GM19397 (cell line): ENCODE measurements around the gene CXXC5.

ENCODE experiments used
- ATAC-seq: cut with Tn5 transposase; IDR thresholded peaks from one replicate; pipeline ENCODE4 v1.9.1; 2021; ENCODE audit warnings: mild to moderate bottlenecking, moderate library complexity; ENCODE audit not compliant: unreplicated experiment

Gene CXXC5

GRCh38 chr5:139678751-139679750 lies 30.9 kb downstream of the CXXC5 start:
- no peak for ATAC-seq

- ATAC-seq: no peak
These were observed 32.4 kb downstream of the CXXC5 start for GRCh38 chr5:139680368-139681111.

- ATAC-seq: no peak
These were observed 32.9 kb downstream of the CXXC5 start for GRCh38 chr5:139681112-139681458.

- ATAC-seq: no peak
These were observed 33.3 kb downstream of the CXXC5 start for GRCh38 chr5:139681466-139681865.

GRCh38 chr5:139682016-139682975 lies 34.1 kb downstream of the CXXC5 start:
- no peak for ATAC-seq

GRCh38 chr5:139683295-139684271 lies 35.4 kb downstream of the CXXC5 start:
- no peak for ATAC-seq

- no peak for ATAC-seq
These were observed 36.3 kb downstream of the CXXC5 start for GRCh38 chr5:139684350-139684880.

GRCh38 chr5:139684881-139685749 lies 37.0 kb downstream of the CXXC5 start:
- no peak for ATAC-seq

- ATAC-seq: no peak
These were observed 37.7 kb downstream of the CXXC5 start for GRCh38 chr5:139685886-139686285.

- ATAC-seq: no peak
These were observed 38.2 kb downstream of the CXXC5 start for GRCh38 chr5:139686356-139686705.

- no peak for ATAC-seq
These were observed 38.7 kb downstream of the CXXC5 start for GRCh38 chr5:139686706-139687441.

GRCh38 chr5:139687656-139688055 lies 39.5 kb downstream of the CXXC5 start:
- no peak for ATAC-seq

GRCh38 chr5:139688088-139688702 lies 40.0 kb downstream of the CXXC5 start:
- no peak for ATAC-seq

- ATAC-seq: no peak
These were observed 40.7 kb downstream of the CXXC5 start for GRCh38 chr5:139688751-139689372.

GRCh38 chr5:139689631-139690063 lies 41.5 kb downstream of the CXXC5 start:
- no peak for ATAC-seq

- ATAC-seq: no peak
These were observed 42.1 kb downstream of the CXXC5 start for GRCh38 chr5:139690064-139690802.
